NCI-H1417 (cell line): ENCODE data around the gene TXNL4B.
"Not testable (repeated sequence)": the region's sequence is repeated elsewhere in the genome, so short reads cannot be mapped to it uniquely, and the experiment has no call there.

Experiments
- DNase-seq, 3 experiments: peaks; one replicate each; lab custom pipeline; 2025; lab: John Stamatoyannopoulos, UW

Gene TXNL4B

DNA sequence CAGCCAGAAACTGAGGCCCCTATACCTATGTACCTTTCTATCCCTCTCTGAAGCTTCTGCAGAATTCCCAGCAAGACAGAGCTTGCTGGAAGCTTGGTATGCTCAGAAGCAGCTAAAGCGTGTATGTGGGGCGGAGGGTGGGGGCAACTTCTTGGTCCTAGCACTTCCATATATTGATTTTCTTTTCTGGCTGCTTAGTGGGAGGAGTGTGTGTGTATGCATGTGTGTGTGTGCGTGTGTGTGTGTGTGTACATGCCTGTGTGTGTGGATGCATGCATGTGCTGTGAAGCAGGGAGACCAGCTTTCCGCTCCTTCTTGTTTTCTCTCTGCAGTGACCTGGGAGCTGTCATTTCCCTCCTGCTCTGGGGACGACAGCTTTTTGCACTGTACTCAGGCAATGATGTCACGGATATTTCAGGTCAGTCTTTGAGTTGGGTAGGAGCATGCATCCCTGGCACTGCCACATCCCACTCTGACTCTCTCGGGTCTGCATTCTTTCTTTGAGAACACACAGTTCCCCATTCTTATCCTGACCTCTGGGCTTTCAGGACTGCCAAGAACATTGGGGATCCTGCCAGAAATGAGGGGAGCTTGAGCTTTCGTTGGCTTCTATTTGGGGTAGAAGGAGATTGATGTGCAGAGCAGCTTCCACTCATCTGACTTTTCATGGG lies 19.7 kb downstream of the TXNL4B start:
- no peak for DNase-seq

DNA sequence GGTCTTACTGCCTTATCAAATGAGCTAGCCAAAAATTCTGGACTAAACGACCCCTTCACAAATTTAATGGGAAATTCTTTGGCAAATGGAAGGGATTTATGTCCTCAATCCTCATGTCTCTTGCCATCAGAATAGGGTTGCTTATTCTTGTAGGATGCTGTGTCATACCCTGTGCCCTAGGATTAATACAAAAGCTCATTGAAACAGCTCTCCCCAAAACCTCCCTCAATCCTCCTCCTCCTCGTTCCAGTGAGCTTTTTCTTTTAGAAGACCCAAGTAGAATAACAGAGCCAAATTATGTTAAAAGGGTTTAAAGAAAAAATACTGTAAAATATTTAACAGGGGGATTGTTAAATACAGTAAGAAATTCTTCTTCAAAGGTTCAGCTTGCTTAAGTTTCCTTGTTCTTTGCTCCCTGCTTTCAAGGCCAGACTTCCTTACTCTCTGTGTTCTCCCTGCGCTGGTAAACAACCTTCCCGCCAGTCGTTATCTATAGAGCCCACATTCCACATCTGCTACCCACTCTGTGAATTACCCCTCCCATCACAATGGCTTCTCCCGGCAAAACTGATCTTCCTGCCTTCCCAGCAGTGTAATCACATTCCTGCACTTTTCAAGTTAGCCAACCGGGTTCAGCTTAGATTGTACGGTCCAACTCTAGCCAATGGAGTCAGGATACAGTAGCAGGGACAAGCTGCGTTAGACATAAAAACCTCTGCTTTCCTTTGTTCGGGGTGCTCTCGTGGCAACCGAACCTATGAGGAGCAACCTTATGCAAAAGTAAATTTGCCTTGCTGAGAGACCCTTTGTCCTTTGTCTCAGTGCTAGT lies 20.7 kb downstream of the TXNL4B start:
- peak in 1 of 3 experiments; percentile 4 for DNase-seq

DNA sequence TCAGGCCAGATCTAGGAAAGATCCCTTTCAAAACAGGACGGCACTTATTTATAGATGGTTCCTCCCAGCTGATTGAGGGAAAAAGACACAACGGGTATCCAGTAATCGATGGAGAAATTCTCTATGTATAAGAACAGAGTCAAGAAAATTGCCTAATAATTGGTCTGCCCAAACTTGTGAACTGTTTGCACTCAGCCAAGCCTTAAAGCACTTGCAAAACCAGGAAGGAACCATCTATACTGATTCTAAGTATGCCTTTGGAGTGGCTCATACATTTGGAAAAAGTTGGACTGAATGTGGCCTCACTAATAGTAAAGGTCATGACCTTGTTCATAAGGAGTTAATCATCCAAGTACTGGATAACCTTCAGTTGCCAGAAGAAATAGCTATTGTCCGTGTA lies 24.5 kb downstream of the TXNL4B start:
- no peak for DNase-seq

DNA sequence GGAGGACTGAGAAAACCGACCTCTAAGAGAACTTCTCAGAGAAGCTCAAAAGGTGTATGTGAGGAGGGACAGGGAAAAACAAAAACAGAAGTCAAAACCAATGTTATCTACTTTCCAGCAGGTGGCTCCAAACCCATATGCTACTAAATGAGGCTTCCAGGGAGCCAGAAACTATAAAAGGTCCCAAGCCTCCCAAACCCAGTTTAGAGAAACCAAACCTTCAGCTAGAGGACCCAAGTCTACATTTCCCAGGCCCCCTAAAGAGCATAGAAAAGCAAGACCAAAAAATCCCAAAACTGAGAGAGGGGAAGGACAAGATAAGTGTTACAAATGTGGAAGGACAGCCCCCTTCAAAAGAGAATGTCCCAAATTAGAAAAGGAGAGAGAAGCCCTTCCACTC lies 26.7 kb downstream of the TXNL4B start:
- DNase-seq, result peak; percentile 2 to 58 (median 10)

DNA sequence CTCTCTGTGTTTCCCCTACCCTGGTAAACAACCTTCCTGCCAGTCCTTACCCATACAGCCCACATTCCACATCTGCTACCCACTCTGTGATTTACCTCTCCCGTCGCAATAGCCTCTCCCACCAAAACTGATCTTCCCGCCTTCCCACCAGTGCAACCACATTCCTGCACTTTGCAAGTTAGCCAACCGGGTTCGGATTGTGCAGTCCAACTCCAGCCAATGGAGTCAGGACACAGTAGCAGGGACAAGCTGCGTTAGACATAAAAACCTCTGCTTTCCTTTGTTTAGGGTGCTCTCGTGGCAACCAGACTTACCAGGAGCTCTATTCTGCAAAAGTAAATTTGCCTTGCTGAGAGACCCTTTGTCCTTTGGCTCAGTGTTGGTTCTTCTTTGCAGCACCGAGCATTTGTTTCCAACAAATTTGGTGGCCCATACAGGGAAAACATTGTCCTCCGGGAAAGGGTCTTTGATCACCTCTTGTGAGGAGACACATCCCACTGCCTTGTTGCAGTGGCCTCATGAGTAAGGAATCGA lies 29.0 kb downstream of the TXNL4B start:
- DNase-seq, result no peak

DNA sequence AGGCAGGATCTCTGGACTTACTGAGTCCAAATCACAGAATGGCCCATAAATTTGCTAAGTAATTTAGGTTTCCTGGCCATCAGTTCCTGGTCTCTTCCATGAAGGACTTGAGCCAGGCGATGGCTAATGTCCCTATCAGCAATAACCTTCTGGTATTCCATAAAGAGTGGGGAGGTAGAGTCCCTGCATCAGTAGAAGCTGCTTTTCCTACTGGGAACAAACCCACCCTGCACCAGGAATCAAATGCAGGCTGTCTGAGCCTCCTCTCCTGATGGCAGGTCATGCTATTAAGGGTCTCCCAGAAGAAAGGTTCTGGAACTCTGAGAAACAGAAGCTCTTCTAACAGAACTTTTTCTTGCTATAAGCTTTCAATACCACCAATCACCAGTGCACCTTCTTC lies 31.9 kb downstream of the TXNL4B start:
- no peak for DNase-seq

DNA sequence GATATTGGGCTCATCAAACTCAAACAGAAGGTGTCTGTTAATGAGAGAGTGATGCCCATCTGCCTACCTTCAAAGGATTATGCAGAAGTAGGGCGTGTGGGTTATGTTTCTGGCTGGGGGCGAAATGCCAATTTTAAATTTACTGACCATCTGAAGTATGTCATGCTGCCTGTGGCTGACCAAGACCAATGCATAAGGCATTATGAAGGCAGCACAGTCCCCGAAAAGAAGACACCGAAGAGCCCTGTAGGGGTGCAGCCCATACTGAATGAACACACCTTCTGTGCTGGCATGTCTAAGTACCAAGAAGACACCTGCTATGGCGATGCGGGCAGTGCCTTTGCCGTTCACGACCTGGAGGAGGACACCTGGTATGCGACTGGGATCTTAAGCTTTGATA lies 33.0 kb downstream of the TXNL4B start:
- no peak for DNase-seq

DNA sequence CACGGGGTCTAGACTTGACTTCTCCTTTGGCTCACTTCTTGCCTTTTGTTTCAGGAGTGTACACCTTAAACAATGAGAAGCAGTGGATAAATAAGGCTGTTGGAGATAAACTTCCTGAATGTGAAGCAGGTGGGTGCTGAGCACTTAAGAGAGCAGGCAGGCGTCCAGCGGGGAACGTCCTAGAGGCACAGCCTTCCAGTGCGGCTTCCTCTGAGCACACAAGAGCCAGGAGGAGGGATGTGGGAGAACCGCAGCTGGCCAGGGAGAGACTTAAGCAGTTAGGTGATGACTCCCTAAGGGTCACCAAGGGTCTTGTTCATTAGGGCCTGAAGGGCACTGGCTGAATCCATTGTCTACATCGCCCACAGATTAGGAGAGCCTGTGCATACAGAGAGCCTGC lies 34.4 kb downstream of the TXNL4B start:
- peak in 2 of 3 experiments; percentile 8 to 41 for DNase-seq

DNA sequence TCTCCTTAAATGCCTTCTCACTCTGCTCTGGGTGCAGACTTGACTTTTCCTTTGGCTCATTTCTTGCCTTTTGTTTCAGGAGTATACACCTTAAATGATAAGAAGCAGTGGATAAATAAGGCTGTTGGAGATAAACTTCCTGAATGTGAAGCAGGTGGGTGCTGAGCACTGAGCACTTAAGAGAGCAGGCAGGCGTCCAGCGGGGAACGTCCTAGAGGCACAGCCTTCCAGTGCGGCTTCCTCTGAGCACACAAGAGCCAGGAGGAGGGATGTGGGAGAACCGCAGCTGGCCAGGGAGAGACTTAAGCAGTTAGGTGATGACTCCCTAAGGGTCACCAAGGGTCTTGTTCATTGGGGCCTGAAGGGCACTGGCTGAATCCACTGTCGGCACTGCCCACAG lies 36.1 kb downstream of the TXNL4B start:
- DNase-seq, result not testable (repeated sequence)

DNA sequence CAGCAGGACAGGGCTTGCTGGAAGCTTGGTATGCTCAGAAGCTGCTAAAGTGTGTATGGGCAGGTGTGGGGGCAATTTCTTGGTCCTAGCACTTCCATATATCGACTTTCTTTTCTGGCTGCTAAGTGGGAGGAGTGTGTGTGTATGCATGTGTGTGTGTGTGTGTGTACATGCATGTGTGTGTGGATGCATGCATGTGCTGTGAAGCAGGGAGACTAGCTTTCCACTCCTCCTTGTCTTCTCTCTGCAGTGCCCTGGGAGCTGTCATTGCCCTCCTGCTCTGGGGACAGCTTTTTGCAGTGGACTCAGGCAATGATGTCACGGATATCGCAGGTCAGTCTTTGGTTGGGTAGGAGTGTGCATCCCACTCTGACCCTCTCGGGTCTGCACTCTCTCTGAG lies 37.5 kb downstream of the TXNL4B start:
- DNase-seq, result no peak

DNA sequence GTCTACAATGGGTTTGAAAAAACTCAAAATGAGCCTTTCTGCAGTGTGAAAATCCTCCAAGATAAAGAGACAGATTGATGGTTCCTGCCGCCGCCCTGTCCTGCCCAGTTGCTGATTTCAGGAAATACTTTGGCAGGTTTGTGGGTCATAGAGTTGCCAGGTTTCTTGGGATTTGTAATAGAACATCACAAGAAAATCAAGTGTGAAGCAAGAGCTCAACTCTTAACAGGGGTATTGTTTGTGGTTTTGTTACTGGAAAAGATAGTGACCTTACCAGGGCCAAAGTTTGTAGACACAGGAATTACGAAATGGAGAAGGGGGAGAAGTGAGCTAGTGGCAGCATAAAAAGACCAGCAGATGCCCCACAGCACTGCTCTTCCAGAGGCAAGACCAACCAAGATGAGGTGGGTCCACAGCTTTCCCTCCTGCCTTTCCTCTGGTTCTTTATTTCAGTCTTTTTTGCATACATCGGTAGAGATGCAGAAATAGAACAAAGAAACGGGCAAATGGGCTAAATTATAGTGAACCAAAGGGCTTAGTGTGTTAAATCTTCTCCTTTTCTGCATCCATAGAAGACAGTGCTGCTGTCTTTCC lies 39.1 kb downstream of the TXNL4B start, which contains the start of gene HP:
TSS of gene HP (plus strand) at position 252 of the 594 bp plus-strand sequence. CDS start at position 400, 148 bp downstream.
- DNase-seq, result not testable (repeated sequence)

DNA sequence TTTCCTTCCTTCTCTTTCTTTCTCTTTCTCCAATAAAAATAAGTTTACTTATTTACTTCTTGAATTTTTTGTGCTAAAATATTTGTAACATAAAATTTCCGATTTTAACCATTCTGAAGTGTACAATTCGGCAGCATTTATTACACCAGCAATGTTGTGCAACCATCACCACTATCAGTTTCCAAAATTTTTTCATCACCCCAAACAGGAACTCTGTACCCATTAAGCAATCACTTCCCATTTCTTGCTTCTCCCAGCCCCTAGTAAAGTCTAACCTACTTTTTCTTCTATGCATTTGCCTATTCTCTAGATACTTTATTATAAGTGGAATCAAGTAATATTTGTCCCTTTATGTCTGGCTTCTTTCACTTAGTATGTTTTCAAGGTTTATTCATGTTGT lies 41.6 kb downstream of the TXNL4B start:
- DNase-seq, result no peak

DNA sequence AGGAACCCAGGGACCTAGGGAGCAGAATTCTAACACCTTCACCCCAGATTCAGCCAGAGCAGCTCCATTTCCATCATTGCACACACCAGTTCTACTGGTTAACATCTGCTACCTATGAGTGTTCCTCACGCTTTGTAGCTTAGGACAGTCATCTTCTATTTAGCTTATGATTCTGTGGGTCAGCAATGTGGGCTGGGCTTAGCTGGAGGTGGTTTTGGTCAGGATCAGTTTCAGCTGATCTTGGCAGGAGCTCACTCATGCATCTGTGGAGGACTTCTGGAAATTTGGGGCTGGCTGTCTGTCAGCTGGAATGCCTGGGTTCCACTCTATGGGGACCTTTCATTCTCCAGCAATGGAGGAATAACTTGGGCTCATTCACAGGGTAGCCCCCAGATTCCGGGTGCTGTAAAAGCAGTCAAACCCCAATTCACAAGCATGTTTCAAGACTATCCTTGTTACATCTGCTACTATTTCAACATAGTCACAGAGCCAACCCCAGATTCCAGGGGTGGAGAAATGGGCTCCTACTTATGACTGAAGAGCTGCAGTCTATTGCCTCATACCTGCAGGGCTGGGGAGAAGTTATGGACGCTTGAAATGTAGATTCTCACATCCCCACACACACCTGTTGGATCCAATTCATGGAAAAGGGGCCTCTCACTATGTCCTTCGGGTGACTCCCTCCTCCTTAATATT lies 42.5 kb downstream of the TXNL4B start:
- DNase-seq, result no peak

DNA sequence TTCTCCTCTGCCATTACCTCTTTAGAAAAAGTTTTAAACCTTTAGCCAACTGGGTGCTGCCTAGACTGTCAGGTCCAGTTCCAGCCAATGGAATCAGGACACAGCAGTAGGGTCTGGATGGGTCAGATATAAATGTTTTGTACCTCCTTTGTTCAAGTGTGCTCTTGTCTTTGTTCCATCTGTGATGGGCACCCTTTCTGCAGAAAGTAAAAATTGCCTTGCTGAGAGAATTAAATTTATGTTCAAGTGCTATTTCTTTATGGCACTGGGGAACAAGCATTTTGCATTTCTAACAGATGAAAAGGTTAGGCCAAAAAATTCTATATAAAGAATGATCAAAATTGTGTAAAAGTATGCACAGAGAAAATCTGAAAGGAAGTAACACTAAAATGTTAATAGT lies 44.3 kb downstream of the TXNL4B start:
- no peak for DNase-seq

DNA sequence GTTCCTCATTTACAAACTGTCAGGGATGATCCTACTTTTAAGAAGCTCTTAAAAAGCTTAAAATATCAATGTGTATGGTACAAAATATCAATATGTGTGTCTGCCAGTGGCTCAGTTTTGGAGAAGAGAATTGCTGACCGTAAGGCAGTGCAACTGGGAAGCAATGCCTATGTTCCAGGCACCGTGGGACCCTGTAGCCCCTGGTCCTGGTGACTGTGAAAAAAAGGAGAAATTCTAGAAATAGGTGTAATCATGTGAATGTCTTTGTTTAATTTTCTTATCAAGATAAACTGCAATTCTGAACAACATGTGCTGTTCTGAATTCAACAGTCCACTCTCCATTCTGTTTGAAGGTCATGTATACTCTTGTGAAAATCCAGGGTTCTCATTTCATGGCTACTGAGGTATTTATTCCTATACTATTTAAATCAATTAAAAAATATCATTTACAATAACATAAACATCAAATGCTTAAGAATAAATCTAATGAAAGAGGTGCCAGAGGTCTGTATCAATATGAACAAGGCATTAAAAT lies 48.5 kb downstream of the TXNL4B start:
- DNase-seq, result no peak

DNA sequence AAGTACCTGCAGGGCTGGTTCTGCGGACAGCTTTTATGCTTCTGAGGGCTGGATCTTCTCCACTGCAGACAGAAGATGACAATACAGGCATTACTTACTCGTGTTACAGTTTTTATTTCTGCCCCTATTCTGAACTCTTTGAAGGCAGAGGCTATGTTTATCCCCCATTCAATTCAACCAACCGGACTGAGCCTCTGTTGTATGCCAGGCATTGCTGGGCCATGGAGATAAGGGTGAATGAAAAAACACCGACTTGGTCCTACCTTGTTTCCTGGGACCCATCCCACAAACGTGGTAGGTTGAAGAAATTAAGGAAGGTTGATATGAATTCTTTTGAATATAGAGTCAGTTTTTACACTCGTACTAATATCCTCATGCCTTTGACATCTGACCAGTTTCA lies 49.1 kb downstream of the TXNL4B start:
- DNase-seq, result no peak

DNA sequence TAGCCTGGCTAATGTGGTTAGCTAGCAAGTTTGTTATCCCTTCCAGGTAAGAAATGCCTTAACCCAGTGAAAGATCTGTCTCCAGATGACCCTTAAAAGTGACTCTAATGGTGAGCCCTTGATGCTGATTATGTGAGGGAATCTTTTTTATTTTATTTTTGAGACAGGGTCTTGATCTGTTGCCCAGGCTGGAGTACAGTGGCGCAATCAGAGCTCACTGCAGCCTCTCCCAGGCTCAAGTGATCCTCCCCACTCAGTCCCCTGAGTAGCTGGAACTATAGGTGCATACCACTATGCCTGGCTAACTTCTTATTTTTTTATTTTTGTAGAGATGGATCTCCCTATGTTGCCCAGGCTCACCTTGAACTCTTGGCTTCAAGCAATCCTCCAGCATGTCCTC lies 49.9 kb downstream of the TXNL4B start:
- no peak for DNase-seq

DNA sequence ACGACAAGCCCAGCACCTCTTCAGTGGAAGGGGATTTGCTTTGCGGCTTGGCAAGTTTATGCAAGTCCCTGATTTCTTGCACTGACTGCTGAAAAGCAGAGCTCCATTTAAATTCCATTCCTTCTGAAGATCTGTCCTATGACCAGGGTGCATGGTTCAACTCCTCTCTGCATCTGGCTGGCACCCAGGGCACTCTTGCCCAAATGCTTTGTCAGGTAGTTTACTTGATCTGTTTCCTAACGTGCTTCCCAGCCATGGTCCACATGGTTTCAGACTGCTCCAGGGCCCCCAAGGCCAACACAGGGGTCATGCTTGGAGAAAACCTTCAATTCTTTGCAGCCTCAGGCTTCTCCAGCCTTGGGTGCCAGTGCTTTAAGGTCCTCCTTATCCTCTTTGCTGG lies 50.4 kb downstream of the TXNL4B start:
- no peak for DNase-seq

DNA sequence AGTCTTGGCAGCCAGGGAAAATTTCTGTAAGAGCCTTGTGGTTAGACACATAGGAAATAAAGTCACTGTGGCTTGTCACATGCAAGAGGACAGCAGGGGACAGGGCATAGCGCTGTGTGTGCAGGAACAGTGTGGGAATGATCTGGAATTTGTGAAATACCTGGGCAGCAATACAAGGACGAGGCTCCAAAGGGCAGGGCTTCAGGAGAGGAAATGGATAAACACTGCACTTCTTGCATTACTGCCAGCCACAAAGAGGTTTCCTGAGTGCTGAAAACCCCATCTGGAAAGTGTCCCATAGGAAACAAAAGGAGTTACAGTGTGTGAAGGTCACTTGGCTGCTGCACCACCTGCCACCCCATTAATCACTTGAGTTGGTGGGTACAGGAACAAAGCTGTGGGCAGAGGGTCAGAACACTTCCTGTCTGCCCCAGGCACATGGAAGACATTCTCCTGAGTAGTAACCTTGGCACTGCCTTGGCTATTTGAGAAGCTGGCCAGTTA lies 51.2 kb downstream of the TXNL4B start:
- no peak for DNase-seq

DNA sequence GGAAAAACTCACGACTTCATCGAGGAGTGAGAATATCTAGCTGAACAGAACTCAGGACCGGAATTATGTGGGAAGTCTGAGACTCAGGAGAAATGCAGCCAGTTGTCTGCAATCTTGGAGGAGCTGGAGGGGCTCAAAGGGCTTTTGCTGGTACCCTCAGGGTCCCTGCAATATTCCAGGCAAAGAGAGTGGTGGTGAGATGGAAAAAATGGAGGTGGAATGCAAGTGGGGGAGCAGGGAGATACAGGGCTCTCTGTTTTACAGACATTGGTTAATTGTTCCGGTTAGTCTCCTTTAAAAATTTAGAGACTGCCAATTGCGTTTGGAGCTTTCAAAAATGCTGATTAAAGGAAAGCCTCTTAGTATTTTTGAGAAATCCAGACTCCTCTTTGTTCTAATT lies 57.3 kb downstream of the TXNL4B start:
- DNase-seq, result no peak
